ENCODE measurements around the gene KAT2B.

DNA sequence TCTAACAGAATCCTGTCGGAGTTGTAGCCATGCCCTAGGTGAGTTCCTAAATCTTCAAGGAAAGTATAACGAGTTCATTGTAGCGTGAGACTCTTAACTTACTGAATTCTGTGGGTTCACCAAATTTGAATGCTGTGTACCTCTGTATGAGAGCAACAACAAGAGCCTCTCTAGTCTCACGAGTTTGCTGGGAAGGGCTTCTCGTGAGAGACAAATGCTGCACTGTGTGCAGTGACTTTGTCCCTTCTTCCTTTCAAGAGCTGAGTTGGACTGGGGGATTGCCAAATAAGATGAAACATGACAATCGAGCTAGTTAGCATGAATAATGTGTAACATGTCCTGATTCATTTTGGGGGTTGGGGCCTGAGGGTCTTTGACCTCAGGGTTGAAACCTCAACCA, 32.2 kb downstream of the KAT2B start:
- no peak for TF ChIP-seq CTCF (IDR thresholded peaks at IDR 0.05)
- no peak for TF ChIP-seq POLR2A (IDR thresholded peaks at IDR 0.05)
